Activated T-helper 9 cell treated with anti-CD3 and anti-CD28 coated beads, Interleukin-2, amount 50 U/mL, for 16 hours (primary cell): ENCODE data around the gene CHCHD6.

ENCODE experiments used
- DNase-seq: peaks from one replicate; pipeline ENCODE4 v3.0.0-alpha.2; 2020; ENCODE audit warnings: low read depth

The CHCHD6 gene

GRCh38 chr3:126668450-126669401, 35.3 kb upstream of the CHCHD6 start:
- no peak for DNase-seq

- no peak for DNase-seq
Observed at GRCh38 chr3:126671521-126671920, 32.5 kb upstream of the CHCHD6 start.

- DNase-seq = no peak
Observed at GRCh38 chr3:126672340-126672739, 31.7 kb upstream of the CHCHD6 start.

GRCh38 chr3:126672741-126673140, 31.3 kb upstream of the CHCHD6 start:
- DNase-seq = no peak

- no peak for DNase-seq
Observed at GRCh38 chr3:126676919-126677705, 26.9 kb upstream of the CHCHD6 start.

GRCh38 chr3:126677862-126678503, 26.1 kb upstream of the CHCHD6 start:
- no peak for DNase-seq

GRCh38 chr3:126678693-126679317, 25.2 kb upstream of the CHCHD6 start:
- no peak for DNase-seq

GRCh38 chr3:126679318-126679751, 24.7 kb upstream of the CHCHD6 start:
- peak; percentile 66 for DNase-seq

GRCh38 chr3:126679831-126680666, 24.0 kb upstream of the CHCHD6 start:
- DNase-seq = no peak

GRCh38 chr3:126680667-126681055, 23.4 kb upstream of the CHCHD6 start:
- no peak for DNase-seq

GRCh38 chr3:126682009-126682408, 22.0 kb upstream of the CHCHD6 start:
- DNase-seq = no peak

- DNase-seq = no peak
Observed at GRCh38 chr3:126683069-126683468, 21.0 kb upstream of the CHCHD6 start.

- no peak for DNase-seq
Observed at GRCh38 chr3:126684218-126684751, 19.8 kb upstream of the CHCHD6 start.

GRCh38 chr3:126685021-126685420, 19.0 kb upstream of the CHCHD6 start:
- DNase-seq = no peak

- no peak for DNase-seq
Observed at GRCh38 chr3:126685493-126685892, 18.5 kb upstream of the CHCHD6 start.

- no peak for DNase-seq
Observed at GRCh38 chr3:126691765-126692164, 12.3 kb upstream of the CHCHD6 start.

GRCh38 chr3:126692858-126693257, 11.2 kb upstream of the CHCHD6 start:
- no peak for DNase-seq

GRCh38 chr3:126693921-126694320, 10.1 kb upstream of the CHCHD6 start:
- DNase-seq = no peak

- no peak for DNase-seq
Observed at GRCh38 chr3:126696701-126697267, 7.3 kb upstream of the CHCHD6 start.

GRCh38 chr3:126699011-126699410, 5.0 kb upstream of the CHCHD6 start:
- no peak for DNase-seq
